Fibroblast of upper back skin (primary cell): ENCODE results near the gene SEMA5B.

ENCODE experiments used
- DNase-seq: peaks from one replicate; pipeline ENCODE4 v3.0.0-alpha.2; 2013

Gene SEMA5B

DNA sequence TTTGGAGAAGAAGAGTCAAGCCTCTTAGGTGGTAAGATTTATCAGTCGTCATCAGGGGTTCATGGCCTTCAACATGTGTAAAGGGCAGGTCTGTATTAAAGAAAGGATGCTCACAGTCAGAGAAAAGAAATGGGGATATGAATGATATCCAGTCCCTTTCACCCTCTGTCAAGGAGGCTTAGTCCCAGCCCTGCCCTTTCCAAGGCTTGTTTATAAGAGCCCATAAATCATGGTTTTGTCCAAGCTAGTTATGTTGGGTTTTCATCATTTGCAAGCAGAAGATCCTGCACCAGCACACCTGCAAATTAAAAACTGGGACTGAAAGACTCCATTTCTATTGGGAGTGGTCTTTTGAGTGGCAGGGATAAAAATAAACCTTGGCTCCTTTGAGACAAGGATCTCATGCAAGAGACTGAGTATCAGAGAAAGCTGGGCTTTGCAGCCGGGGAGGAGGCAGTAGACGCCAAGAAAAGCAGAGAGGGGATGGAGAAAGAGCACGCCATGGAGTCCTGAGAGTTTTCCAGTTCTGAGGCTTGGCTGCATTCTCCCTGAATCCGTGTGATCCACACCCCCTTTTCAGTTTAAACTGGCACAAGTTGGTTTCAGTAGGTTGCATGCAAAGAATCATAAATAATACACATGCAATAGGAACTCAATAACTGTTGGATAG is 26.7 kb upstream of the SEMA5B start:
- peak; percentile 47 for DNase-seq

DNA sequence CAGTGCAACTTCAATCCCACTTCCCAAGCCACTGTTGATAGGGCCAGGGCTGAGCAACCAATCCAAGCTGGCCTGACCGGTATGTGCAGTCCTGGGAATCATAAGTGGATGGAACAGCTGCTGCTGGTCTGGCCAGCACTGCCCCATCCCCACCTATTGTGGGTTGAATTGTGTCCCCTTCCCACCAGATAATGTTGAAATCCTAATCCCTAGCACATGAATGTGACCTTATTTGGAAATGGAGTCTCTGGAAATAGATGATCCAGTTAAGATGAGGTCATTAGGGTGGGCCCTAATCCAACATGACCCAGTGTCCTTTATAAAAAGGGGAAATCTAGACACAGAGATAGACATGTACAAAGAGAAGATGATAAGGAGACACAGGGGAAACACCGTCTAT is 25.5 kb upstream of the SEMA5B start:
- peak; percentile 28 for DNase-seq

DNA sequence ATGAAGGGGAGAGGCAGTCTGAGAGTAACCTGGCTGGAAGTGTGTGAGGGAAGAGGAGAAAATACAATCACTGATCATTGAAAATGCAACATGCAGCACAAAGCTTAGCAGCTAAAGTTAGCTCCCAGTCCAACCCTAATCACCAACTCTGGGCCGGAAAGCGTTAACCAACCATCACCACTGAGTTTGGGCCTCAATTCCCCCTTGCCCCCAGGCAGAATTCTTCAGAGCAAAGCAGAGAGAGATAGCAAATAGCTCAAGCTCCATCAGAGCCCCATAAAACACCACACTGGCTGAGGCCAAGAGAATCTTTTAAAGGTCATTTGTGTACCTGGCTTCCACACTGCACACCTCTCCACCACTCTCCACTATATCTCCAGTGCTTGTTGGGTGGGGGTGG is 23.1 kb upstream of the SEMA5B start:
- DNase-seq, result no peak

DNA sequence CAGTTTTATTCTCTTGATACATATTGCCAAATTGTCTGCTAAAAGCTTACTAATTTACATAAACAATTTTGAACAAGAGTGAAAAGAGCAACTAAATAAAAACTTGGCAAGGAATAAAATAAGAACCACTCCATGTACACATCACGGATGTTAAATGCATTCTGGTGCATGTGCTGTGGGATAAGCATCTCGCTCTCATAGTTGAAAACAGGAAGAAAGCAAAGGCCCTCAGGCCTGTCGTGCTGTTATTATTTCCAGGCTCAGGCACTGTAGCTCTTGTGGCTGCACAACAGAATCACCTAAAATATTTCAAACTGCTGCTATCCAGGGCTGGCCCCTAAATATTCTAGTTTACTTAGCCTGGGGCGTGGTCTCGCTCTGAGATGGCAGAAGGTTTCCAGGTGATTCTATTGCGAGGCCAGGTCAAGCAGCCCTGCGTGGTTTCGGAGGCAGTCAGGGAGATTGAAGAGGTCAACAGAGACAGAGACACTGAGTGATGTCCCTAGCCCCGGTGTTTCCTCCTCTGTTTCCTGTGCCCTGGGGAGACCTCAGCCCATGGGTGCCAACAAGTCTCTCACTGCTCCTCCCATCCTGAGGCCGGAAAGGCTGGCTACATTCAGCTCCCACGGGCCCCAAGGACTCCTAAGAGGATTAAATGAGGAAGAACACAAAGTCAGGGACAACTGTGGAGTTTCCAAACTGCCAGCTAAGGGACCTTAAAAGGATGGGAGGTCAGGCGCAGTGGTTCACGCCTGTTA is 21.1 kb upstream of the SEMA5B start:
- no peak for DNase-seq

DNA sequence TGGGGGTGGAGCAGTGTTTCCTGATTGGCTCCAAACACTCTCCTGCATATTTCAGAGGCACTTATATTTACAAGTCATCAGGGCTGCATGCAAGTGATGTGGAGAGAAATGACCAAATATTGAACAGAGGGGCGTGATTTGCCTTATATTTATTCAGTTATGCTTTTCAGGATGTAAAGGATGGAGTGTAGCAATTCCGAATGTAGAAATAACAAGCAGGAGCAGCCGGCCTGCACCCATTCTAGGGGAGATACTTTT is 19.4 kb upstream of the SEMA5B start:
- DNase-seq, result no peak

DNA sequence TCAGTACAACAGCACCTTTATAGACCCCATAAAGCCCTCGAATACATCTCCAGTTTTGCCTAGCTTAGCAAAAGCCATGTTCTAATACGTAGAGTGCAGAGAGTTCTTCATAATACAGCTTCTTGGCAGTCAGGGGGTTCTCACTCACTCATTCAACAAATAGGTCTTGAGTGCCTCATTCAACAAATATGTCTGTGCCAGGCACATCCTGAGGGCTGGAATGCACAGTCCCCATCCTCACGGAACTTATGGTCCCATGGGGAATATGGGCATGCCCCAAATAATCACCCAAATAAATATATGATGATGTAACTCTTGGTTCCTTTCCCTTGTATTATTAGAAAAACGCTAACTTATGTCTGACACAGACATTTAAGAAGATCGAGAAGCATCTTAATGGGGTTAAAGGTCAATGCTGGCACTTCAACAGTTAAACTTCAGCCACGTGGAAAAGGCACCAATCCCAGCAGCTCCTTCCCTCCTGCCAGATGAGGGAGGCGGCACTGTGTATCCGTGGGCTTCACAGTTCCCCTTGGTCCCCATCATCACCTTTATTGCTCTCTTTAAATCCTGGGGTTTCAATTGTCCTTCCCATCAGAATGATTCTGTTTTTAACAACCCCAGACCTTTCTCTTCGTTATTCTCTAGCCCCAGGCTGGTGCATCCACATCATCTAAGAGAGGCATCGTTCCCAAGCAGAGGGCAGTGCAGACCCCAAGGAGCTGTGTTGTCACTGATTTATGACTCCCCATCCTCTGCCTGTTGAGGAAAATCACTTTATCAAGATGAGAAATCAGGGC is 18.9 kb upstream of the SEMA5B start:
- DNase-seq, result peak; percentile 46

DNA sequence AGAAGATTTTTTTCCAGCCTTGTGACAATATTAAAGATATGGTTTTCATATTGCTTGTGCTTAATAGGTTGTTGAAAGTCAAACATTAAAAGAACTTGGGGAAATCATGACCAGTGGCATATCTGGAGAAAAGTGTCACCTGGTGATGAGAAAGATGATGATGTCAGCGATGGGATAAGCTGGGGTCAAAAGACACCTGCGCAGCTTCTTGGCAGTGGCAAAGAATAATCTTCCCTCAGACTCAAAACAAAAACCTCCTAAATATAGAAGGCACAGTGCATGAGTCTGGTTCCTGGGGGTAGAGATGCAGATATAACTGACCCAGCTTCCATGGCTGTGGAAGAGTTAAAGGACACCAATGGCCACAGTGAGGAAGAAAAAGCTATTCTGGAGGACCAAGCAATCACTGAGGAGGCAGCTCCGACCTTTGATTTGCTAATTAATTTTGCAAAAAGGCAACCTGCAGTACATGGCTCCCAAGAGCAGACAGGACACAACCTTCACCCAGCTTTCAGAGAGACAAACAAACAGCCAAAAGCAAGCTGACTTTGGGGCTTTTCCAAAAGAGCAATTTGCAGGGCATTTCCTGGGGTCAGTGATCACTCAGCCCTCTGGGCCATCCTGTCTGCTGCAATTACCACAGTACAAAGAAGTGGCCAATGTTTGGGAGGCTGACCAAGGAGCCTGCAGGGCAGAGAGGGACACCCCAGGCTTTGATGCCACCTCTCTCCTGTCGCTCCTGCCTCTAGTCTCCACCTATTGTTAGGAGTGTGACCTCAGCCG is 17.6 kb upstream of the SEMA5B start:
- no peak for DNase-seq

DNA sequence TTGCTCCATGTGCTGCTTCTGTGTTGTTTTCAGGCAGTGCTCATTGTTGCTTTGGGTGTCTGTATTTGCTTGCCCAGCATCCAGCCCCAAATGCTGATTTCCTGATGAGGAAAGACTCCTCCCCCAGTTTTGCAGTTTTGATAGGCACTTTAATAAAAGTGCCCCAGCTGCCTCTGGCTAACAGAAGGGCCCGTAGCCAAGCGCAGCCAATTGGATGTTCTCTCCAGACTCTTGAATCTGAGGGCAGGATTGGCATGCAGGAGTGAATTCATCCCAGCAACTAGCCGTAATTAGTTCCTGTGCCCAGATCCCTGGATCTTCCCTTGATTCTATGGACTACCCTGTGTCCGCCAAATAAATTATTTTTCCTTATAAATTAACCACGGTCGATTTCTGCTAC is 14.8 kb upstream of the SEMA5B start:
- DNase-seq, result no peak

DNA sequence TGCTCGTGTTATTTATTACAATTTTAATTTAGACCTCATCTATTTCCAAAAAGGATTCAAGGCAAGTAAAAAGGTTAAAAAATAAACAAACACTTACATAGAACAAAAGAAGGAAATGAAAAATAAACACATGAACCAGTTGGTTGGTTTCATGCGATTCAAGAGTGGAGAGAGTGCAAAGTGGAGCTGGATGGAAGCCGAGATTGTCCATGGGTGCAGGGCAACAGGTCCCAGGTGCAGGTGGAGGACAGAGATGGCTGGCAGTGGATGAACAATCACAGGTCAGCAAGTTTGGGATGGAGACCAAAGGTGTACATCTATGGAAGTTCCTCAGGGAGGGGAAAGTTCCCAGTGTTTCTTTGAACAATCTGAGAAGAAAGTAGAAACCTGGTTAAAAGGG is 11.6 kb upstream of the SEMA5B start:
- no peak for DNase-seq

DNA sequence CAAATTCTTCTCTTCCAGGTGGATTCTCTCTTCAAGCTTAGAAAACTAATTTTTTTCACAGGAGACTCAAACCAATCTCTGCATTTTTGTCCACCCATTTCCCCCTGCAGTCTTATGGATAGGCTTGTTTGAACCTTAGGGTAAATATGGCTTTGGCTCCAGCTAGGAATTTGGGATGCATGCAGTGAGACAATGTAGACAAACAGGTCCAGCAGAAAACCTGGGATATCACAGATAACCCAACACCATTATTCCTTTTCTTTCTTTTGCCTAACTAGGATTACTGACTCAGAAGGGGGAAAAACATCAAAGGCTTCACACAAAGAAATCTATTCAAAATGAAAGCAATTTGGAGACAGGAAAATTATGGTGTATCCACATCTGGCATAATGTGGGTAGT is 11.2 kb upstream of the SEMA5B start:
- DNase-seq, result no peak

DNA sequence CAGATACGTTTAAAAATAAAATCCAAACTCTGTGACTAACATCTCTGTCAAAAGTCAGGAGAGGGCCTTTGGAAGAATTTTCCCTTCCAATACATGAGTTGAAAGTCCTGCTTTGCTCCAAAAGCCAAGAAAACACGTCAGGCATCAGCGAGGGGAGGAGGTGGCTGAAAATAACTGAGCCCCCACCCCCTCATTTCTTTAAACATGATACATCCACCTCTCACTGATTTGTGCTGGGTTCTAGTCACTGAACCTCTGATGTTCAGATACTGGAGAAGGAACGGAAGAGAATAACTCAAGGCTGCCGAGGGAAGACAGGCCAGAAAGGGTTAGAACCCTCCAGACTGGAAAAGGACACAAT is 9.4 kb upstream of the SEMA5B start:
- no peak for DNase-seq

DNA sequence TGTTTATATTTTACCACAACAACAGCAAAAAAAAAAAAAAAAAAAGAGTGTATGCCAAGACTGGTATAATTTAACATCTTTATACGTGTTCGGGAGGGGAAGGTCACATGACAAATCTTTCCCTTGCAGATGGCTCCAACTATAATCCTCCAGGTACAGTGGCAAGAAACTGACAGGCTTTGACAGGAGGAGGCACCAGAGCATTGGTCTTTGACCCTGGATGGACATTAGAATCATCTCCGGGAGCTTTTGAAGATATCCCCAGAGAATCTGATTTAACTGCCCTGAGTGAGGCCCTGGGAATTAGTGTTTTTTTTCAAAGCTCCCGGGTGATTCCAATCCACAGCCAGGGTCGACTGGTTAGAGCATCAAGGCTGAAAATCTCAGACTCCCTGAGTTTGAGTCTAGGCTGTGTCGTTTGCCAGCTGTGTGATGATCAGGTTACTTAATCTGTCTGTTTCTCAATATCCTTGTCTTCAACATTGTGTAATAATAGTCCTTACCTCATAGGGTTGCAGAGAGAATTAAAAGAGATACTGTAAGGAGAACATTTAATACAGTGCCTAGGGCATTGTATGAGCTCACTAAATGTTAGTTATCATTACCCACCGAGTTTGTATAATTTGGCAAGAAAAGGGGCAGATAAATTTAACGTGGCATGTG is 8.9 kb upstream of the SEMA5B start:
- peak; percentile 39 for DNase-seq

DNA sequence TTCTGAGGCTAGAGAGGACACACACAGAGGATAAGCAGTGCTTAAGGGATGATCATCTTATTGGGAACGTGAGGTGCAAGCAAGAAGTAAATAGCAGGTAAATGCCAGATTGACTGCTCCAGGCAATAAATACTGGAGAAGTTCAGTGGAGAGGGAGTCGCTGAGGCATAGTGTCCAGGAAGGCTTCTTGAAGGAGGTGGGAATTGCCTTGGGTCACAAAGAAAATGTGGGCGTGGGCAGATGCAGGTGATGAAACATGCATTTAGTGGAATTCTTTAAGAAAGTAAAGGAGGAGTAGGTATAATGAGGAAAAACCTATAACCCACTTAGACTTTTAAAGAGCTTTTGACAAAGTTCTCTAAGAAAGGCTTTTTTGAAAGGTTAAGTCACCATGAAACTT is 7.4 kb upstream of the SEMA5B start:
- no peak for DNase-seq

DNA sequence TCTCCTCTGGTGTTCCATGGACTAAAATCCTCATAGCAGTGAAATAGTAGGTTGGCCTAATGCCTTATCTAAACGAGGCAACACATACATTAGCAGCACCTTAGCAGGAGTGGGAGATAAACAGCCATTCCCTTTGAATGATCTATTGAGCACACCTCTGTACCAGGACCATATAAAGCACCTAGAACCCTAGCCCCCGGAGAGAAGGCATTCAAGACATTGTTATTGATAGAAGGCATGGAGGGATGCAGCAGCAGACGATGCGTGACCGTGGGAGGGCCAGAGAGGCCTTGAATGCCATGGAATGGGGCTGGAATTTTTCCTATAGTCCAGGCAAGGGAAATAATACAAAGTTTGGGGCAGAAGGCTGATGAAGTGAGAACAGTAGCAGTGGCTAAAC is 6.6 kb upstream of the SEMA5B start:
- DNase-seq, result no peak

DNA sequence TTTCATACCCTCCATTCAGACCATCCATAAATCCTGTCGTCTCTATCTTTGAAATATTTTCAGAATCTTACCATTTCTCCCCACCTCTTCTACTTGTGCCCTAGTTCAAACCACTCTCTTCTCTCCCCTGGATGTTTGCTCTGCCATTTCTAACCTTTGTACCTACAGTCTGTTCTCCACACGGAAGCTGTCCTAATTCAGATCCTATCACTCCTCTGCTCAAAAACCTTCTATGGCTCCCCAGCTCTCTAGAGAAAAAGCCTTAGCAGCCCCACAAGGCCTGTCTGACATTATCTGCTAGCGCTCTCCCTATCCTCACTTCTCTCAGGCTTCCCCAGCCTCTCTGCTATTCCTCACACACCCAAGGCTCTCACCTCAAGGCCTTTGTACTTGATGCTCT is 4.5 kb upstream of the SEMA5B start:
- no peak for DNase-seq

DNA sequence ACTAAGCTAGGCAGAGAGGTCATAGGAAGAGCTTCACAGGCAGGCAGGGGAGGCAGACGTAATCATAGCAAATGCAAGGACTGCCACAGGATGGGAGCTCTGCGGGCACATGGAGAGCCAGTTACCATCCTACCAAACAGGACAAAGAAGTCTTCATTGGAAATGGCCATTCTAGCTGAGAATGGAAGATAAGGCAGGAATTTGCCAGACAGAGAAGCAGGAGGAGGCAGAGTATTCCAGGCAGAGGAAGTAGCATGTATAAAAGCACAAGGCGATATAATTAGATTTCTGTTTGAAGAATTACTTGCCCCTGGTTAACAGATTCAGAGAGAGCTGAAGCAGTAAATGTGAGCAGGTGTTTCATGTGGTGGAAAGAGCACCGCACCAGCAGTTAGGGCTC is 3.5 kb upstream of the SEMA5B start:
- DNase-seq, result no peak

DNA sequence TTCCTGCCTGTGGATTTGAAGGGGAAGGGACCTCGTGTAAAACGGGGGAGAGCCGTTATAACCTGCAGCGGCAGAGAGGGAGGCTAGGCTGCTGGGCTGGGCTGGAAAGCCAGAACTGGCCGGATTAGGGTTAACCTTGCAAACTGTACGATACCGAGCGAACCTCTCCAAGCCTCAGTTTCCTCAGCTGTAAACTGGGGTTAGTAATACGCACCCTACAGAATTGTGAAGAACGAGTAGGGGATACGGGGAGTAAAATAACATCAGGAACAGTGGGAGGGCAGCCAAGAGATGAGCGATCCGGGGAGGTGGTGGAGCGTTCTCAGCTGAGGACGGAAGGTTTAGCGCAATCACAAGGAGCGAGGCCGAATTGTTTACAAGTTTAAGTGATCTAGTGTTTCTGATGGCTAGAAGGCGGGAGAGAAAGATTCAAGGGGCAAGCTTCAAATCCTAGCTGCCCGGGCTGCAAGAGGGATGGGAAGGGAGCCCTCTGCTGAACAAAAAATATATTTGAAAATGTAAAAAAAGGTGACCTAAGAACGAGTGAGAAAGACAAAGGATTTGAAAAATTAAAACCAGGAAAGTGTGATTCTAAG is 768 bp upstream of the SEMA5B start:
- peak; percentile 67 for DNase-seq

DNA sequence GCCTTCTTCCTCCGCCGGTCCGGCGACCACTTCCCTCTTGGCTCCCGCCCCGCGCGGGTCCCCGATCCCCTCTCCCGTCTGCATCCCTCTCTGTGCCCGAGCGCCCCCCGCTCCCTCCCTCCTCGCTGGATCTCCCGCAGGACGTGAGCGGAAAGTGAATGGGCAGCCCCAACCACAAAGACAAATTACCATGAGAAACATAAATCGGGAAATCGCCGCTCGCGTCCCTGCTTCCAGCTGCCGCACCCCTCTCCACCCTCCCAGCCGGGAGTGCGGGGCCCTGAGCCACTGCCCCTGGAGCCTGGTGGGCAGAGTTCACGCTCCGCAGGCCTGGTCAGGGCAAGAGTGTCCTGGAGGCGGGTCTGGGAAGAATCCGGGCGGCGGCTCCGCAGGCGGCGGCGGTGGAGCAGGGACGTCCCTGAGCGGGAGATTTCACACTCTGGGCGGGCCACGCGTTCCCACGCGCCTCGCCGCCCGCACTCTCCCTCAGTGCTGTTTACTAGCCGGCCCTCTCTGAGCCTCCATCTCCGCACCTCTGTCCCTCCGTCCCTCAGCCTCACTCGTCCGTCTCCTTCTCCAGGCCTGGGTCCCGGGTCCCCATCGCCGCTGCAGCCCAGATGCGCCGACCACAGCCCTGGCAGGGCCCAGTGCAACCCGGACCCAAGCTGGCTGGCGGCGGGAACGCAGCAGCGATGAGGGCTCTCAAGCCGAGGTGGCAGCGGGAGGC is 835 bp downstream of the SEMA5B start:
- no peak for DNase-seq

DNA sequence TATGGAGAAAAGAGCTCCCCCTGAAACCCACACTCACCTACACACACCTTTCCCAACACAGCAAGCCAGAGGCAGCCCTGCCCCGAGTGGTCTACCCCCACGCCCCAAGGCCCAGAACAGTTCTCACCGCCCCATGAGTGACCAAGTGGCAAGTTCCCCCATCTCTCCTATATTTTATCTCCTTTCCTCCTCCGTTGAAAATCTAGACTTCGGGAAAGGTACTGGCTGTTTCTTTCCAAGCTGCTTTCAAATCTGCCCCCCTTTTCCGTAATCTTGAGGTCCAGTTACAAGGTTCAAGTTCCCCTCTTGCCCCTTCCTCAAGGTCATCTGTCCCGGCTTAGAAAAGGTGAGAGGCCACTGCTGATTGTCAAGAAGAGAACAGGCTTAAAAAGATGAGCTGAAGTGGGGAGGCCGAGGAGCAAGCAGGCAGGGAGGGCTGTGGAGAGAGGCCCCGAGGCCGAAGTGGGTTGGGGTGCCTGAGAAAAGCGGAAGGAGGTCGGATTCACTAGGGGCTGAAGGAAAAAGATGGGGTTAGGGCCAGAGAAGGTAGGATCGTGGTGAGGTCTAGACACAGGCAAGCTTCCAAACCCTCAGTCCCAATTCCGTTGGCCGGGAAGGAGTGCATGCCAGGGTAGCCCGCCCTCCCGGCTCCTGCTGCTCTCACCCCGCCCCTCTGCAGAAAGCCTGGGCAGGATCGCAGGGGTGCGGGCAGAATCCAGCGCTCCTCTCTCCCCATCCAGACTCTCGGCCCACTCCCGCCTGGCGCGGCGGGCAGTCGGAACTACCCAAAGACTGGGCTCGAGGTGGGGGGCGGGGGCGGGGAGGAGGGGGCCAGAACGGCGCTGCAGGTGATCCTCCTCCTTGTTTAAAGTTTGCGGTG is 1.7 kb downstream of the SEMA5B start:
- no peak for DNase-seq

DNA sequence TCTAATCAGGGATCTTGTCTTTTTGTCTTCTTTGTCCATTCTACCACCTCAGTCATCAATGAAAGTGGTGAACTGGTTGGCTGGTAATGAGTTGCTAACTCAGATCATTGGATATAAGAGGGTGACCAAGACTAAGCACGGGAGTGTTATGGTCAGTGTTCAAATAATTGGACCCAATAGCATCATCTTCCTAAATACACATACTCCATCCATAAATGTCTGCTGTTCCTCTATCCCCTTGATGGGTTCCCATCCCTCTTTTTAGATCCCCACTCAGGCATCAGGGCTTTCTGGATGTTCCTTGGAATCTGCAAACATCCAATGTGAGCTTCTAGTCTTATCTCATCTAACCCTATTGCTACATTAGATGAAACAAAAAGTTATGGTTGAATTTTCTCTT is 3.5 kb downstream of the SEMA5B start:
- DNase-seq, result no peak

DNA sequence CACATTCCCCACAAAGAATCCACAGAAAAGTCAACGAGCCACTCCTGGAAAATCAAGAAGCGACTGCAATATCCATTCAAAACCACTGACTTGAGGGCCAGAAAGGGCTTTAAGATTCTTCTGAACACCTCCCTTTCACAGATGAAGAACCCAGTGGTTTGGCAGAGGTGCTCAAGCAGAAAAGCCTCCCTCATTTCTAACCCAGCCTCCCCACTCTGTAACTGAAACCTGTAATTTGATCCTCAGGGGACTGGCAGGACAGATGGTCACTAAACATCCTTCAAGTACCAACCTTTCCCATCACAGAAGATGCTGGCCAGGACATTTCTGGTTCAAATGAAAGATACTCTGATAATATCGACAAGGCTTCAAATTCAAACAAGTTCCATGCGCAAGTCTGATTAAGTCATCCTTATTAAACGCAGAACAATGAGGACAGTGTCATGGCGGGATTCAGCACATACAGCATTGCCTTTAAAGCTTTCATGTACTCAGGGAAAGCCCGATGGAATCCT is 5.5 kb downstream of the SEMA5B start:
- no peak for DNase-seq
